HUES6 (cell line): ENCODE results near the gene ZNF414.
A peak's percentile ranks its signal among the peaks of the same experiment; 100 is the strongest.
"Not testable (repeated sequence)": the region's sequence is repeated elsewhere in the genome, so short reads cannot be mapped to it uniquely, and the experiment has no call there.

Experiments used
- H3K27ac ChIP-seq: 2 replicates; pipeline ENCODE4 v1.7.0; 2013; ENCODE audit warnings: low read depth, mild to moderate bottlenecking, low read length, inconsistent platforms
- H3K27me3 ChIP-seq: 2 replicates; pipeline ENCODE4 v1.6.1; 2013; ENCODE audit warnings: low read length; ENCODE audit not compliant: control insufficient read depth, insufficient read depth
- H3K36me3 ChIP-seq: 2 replicates; pipeline ENCODE4 v1.6.1; 2013; ENCODE audit warnings: low read length; ENCODE audit not compliant: control insufficient read depth, insufficient read depth
- H3K4me1 ChIP-seq: 2 replicates; pipeline ENCODE4 v1.6.1; 2013; ENCODE audit warnings: low read length; ENCODE audit not compliant: control insufficient read depth, insufficient read depth
- H3K4me3 ChIP-seq: 2 replicates; pipeline ENCODE4 v1.5.1; 2013; ENCODE audit warnings: low read depth, low read length
- H3K9ac ChIP-seq: one replicate; pipeline ENCODE4 v1.6.1; 2013; ENCODE audit warnings: mild to moderate bottlenecking, low read length
- H3K9me3 ChIP-seq: 2 replicates; pipeline ENCODE4 v1.6.1; 2013; ENCODE audit warnings: low read depth, low read length; ENCODE audit not compliant: control insufficient read depth, insufficient read depth

Gene ZNF414

DNA sequence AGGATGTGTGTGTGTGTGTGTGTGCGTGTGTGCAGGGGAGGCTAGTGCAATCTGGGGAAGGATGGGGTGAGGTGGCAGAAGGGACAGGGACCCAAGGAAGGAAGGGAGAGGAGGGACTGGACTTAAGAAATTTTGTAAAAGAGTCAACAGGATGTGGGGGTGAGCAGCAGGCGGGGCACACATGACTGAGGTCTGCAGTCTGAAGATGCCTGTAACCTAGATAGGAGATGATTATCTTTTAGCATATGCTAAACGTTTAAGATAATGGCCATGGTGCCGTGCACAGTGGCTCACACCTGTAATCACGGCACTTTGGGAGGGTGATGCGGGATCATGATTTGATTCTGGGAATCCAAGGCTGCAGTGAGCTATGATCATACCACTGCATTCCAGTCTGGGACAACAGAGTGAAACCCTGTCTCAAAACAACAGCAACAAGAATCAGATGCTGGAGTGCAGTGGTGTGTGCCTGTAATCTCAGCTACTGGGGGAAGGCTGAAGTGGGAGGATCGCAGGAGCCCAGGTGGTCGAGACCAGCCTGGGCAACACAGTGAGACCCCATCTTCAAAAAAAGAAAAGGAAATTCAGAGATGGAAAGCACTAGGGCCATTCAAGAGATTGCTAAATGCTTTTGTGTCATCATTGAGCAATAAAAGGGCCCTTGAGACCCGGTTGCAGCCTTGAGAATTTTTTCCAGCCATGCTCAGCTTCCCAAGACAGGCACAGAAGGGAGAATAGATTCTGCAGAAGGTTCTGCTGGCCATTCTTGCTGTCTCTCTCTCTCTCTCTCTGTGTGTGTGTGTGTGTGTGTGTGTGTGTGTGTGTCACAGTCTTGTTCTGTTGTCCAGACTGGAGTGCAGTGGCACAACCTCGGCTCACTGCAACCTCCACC is 3.8 kb upstream of the ZNF414 start:
- H3K27ac ChIP-seq = no peak overlapping the region
- no peak overlapping the region for H3K9ac ChIP-seq
- no peaks in the 10 kb centered on the region for H3K9me3 ChIP-seq
- H3K4me1 ChIP-seq = peaks cover 11% of the 10 kb centered on the region
- no peak overlapping the region for H3K4me3 ChIP-seq
- no peaks in the 10 kb centered on the region for H3K27me3 ChIP-seq
- H3K36me3 ChIP-seq = no peaks in the 10 kb centered on the region

DNA sequence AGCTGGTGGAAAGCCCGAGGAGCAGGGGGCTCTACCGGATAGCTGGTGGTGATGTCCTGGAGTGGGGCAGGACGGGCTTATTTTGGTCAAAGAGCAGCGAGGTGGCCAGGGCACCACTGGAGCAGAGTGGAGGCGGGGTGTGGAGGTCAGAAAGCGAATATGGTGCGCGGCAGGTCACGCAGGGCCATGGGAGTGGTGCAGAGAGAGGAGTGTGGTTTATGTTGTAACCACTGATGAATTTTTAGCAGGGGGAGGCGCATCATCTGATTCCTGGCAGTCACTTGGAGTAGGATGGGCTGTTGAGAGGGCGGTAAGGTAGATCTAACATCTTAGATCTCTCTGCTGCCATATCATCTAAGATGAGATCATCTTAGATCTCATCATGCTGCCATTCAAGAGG is 1.4 kb upstream of the ZNF414 start:
- Histone ChIP-seq H3K27ac (no peak overlapping the region), H3K9me3 (peaks cover 3% of the 10 kb centered on the region; the same call in 1 of the 2 replicates), H3K4me1 (peaks cover 20% of the 10 kb centered on the region), H3K9ac (no peak overlapping the region), H3K27me3 (no peaks in the 10 kb centered on the region), H3K4me3 (no peak overlapping the region), H3K36me3 (no peaks in the 10 kb centered on the region)

- H3K27me3 ChIP-seq, H3K9me3 ChIP-seq, H3K36me3 ChIP-seq: not testable (repeated sequence)
- H3K4me1 ChIP-seq = peaks cover 20% of the 10 kb centered on the region
- peak overlapping the region; percentile 95 for H3K4me3 ChIP-seq
- H3K9ac ChIP-seq = peak overlapping the region; percentile 99
- H3K27ac ChIP-seq = peak overlapping the region; percentile 94
Measured at GRCh38 chr19:8514505-8515009, 590 bp upstream of the ZNF414 start.

GRCh38 chr19:8513036-8513686 is 806 bp downstream of the ZNF414 start:
- H3K4me1 ChIP-seq = peaks cover 20% of the 10 kb centered on the region
- peak overlapping the region; percentile 95 for H3K4me3 ChIP-seq
- peaks cover 3% of the 10 kb centered on the region; the same call in 1 of the 2 replicates for H3K9me3 ChIP-seq
- H3K27me3 ChIP-seq = no peaks in the 10 kb centered on the region
- peak overlapping the region; percentile 94; the same call in 1 of the 2 replicates for H3K27ac ChIP-seq
- H3K36me3 ChIP-seq = no peaks in the 10 kb centered on the region
- peak overlapping the region; percentile 99 for H3K9ac ChIP-seq

- peak overlapping the region; percentile 99 for H3K9ac ChIP-seq
- no peaks in the 10 kb centered on the region for H3K36me3 ChIP-seq
- H3K4me1 ChIP-seq = peaks cover 17% of the 10 kb centered on the region
- H3K4me3 ChIP-seq = peak overlapping the region; percentile 95
- H3K27ac ChIP-seq = no peak overlapping the region
- no peaks in the 10 kb centered on the region for H3K27me3 ChIP-seq
- H3K9me3 ChIP-seq = peaks cover 3% of the 10 kb centered on the region; the same call in 1 of the 2 replicates
Measured at GRCh38 chr19:8512115-8512967, 1.6 kb downstream of the ZNF414 start.

DNA sequence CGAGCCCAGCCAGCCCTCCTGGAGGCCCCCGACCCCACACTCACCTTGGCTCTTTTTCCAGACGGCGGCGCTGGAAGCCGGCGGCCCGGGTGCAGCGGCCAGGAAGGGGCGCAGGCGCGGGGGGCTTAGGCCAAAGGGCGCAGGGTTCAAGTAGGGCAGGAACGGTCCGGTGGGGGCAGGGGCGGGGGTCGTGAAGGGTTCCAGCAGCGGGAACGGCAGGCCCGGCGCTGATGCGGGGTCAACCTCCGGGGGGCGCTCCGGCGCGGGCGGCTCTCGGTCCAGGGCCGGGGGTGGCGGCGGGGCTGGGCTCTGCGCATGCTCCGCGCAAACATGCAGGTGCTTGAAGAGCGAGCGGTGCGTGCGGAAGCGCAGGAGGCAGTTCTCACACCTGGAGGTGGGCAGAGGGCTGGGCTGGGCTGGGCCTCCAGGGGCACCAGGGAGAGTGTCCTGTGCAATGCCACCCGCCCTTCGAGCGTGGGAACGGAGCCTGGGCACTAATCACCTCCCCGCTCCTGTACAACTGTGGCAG is 2.3 kb downstream of the ZNF414 start:
- peaks cover 20% of the 10 kb centered on the region for H3K4me1 ChIP-seq
- H3K9ac ChIP-seq = no peak overlapping the region
- peaks cover 3% of the 10 kb centered on the region; the same call in 1 of the 2 replicates for H3K9me3 ChIP-seq
- H3K4me3 ChIP-seq = peak overlapping the region; percentile 55
- no peaks in the 10 kb centered on the region for H3K27me3 ChIP-seq
- H3K27ac ChIP-seq = no peak overlapping the region
- H3K36me3 ChIP-seq = no peaks in the 10 kb centered on the region

- peaks cover 25% of the 10 kb centered on the region for H3K4me1 ChIP-seq
- H3K4me3 ChIP-seq = peak overlapping the region; percentile 55
- no peak overlapping the region for H3K9ac ChIP-seq
- H3K9me3 ChIP-seq = peaks cover 3% of the 10 kb centered on the region; the same call in 1 of the 2 replicates
- H3K36me3 ChIP-seq = no peaks in the 10 kb centered on the region
- no peaks in the 10 kb centered on the region for H3K27me3 ChIP-seq
- H3K27ac ChIP-seq = no peak overlapping the region
Measured at GRCh38 chr19:8510589-8511115, 3.3 kb downstream of the ZNF414 start.

DNA sequence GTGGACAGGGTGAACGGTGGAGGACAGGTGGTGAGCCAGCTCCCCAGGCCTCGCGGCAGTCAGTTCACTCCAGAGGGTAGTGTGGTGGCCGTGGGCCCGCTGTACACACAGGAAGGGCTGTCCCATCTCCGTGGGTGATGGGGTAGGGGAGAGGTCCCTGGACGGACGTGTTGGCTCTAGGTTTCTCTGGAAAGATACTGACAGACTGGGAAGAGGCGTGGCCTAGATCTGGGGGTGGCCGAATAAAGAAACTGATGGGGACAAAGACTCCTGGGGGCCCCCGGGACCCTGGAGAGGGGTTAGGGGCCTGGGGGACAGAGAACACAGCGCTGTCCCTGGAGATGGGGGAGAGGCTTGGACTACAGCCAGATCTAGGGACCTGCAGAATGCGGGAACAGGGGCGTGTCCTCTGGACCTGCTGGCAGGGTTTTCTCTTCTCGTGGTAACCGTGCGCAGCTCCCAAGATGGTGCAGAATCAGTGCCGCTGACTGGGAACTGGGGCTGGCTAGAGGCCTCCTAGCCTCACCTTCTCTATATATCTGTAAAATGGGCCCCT is 7.5 kb downstream of the ZNF414 start:
- Histone ChIP-seq H3K4me3 (peak overlapping the region; percentile 56), H3K27me3 (no peaks in the 10 kb centered on the region), H3K9ac (peak overlapping the region; percentile 66), H3K9me3 (no peaks in the 10 kb centered on the region), H3K4me1 (peaks cover 13% of the 10 kb centered on the region), H3K27ac (no peak overlapping the region), H3K36me3 (no peaks in the 10 kb centered on the region)

- H3K27ac ChIP-seq = no peak overlapping the region
- peak overlapping the region; percentile 56 for H3K4me3 ChIP-seq
- peak overlapping the region; percentile 66 for H3K9ac ChIP-seq
- H3K9me3 ChIP-seq = no peaks in the 10 kb centered on the region
- peaks cover 13% of the 10 kb centered on the region for H3K4me1 ChIP-seq
- no peaks in the 10 kb centered on the region for H3K27me3 ChIP-seq
- no peaks in the 10 kb centered on the region for H3K36me3 ChIP-seq
Measured at GRCh38 chr19:8505680-8506401, 8.1 kb downstream of the ZNF414 start.
